ENCODE results near the gene PRRX2.
"Not testable (repeated sequence)": the region's sequence is repeated elsewhere in the genome, so short reads cannot be mapped to it uniquely, and the experiment has no call there.

PRRX2 gene

DNA sequence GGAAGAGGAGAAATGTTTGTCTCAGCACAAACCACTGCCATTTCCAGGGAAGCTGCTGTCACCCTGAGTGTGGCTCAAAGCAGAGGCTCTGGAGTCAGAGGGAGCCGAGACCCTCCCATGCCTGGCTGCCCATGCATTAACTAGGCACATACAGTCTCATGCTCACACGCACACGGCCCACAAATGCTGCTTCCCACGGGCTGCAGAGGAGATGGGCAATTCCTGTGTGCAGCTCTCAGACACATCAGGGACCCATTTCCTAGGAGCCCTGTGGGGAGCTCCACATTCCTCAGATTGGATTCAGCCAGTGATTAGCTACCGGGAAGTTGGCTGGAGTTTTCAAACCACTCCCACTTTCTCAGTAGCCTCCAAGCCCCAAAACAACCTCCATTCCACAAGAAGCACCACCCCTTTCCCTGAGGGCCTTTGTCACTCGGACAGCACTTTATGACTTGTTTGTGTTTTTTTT lies 96.5 kb downstream of the PRRX2 start:
- DNase-seq, result no peak

DNA sequence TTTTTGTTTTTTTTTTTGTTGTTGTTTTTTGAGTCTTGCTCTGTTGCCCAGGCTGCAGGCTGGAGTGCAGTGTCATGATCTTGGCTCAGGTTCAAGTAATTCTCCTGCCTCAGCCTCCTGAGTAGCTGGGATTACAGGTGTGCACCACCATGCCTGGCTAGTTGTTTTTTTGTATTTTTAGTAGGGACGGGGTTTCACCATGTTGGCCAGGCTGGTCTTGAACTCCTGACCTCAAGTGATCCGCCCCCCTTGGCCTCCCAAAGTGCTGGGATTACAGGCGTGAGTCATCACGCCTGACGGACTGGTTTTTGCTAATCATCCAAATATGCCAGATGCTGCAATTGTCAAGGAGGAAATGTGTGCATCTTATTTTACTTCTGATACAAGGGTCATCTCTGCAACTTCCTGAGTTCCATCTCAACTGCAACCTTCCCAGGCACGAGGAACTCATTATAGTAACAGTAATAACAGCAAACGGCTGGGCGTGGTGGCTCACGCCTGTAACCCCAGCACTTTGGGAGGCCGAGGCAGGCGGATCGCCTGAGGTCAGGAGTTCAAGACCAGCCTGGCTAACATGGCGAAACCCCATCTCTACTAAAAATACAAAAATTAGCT lies 97.0 kb downstream of the PRRX2 start:
- not testable (repeated sequence) for DNase-seq

DNA sequence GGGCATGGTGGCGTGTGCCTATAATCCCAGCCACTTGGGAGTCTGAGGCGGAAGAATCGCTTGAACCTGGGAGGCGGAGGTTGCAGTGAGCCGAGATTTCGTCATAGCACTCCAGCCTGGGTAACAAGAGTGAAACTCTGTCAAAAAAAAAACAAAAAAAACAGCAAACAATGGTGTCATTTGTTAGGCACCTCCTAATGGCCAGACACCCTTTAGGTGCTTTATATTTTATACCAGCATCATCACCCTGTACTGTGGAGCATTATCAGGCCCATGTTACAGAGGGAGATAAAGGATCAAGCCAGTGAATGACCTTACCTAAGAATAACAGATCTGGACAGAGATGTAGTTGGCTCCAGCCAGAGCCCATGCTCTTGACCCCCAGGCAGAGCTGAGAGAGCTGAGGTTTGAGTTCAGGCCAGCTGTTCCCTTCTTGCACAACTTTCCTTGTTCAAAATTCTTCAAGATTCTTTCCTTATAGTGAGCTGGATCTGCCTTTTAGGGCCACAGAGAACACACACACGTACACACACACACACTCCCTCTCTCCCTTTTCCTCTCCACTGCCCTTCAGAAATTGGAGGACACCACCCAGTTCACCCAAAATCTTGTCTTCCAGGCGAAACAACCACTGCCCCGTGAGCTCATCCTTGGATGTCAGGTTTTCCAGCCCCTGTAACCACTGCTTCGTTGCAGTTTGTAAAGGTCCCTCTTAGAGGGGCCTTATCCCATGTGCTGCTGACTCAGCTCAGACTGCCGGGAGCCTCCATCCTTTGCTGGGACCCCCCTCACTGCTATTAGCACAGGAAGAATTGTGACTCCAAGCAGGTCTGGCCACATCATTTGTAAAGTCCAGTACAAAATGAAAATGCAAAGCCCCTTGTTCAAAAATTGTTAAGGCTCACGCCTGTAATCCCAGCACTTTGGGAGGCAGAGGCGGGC lies 97.8 kb downstream of the PRRX2 start:
- DNase-seq, result no peak

DNA sequence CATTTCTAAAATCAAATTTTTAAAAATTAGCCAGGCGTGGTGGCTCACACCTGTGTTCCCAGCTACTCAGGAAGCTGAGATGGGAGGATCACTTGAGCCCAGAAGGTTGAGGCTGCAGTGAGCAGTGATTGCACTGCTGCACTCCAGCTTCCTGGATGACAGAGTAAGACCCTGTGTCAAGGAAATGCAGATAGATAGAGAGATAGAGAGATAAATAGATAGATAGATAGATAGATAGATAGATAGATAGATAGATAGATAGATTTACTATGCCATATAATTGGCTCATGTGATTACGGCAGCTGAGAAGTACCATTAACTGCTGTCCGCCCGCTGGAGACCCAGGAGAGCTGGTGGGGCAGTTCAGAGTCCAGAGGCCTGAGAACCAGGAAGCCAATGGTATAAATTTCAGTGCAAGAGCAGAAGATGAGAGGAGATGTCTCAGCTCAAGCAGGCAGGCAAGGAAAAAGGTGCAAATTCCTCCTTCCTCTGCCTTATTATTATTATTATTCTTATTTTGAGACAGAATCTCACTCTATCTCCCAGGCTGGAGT lies 100.4 kb downstream of the PRRX2 start:
- DNase-seq, result no peak

DNA sequence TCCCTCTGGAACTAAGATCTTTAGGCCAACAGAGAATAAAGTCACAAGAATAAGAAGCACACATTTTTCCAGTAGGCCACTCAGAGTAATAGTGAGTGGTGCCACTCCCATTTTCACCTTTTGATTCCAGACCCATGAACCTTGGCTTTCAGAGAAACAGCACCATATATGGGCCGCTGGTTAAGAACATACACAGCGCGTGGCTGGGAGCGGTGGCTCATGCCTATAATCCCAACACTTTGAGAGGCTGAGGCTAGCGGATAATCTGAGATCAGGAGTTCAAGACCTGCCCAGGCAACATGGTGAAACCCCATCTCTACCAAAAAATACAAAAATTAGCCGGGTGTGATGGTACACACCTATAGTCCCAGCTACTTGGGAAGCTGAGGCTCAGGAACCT lies 103.0 kb downstream of the PRRX2 start:
- DNase-seq, result no peak

- DNase-seq, result no peak
Observed at GRCh38 chr9:129769669-129770068, 104.2 kb downstream of the PRRX2 start.

GRCh38 chr9:129770741-129771140 lies 105.3 kb downstream of the PRRX2 start:
- DNase-seq, result no peak
